Osteocyte (in vitro differentiated cells): ENCODE measurements around the gene UNG. TPM values are rescaled to one million over a fixed set of nuclear protein-coding genes. Genes with fewer than 3 reads are reported as not detected.

ENCODE experiments used
- total RNA-seq: library from RNA; stranded (reverse); gene quantifications from 2 replicates; pipeline ENCODE4 v1.2.1, GENCODE V29; 2021

The UNG gene
- total RNA-seq, 1 donor from 2014 or later = 18.6 TPM

Other genes starting within 250 kb of the UNG start
- 96.9 and 109 TPM in 2 replicates for gene SSH1, start 240.0 kb upstream of the UNG start, total RNA-seq
- gene DAO, start 217.5 kb upstream of the UNG start, total RNA-seq = not detected in 2 replicates
- not detected in 2 replicates for gene SVOP, start 76.5 kb upstream of the UNG start, total RNA-seq
- 18.1 and 18.2 TPM in 2 replicates for gene USP30, start 45.0 kb upstream of the UNG start, total RNA-seq
- gene ALKBH2, start 4.1 kb upstream of the UNG start, total RNA-seq = 17.4 and 17.7 TPM in 2 replicates
- 4.4 and 5.4 TPM in 2 replicates for gene ACACB, start 19.0 kb downstream of the UNG start, total RNA-seq
- not detected in 2 replicates for gene FOXN4, start 211.7 kb downstream of the UNG start, total RNA-seq